ENCODE results near the gene CST1.

GRCh38 chr20:23725102-23725501 lies 25.6 kb downstream of the CST1 start:
- no peak for TF ChIP-seq CTCF (IDR thresholded peaks at IDR 0.05)
- TF ChIP-seq EP300 (IDR thresholded peaks at IDR 0.05), result no peak
